D341Med (cell line): ENCODE data around the gene RELN.

Experiments
- DNase-seq: peaks from one replicate; pipeline ENCODE4 v3.0.0; 2012; ENCODE audit warnings: low spot score

Gene RELN

GRCh38 chr7:103990991-103991390 lies 1.5 kb upstream of the RELN start:
- DNase-seq = peak; percentile 24

GRCh38 chr7:103989785-103990767 lies 618 bp upstream of the RELN start:
- DNase-seq = peak; percentile 87

- DNase-seq = peak; percentile 46
Observed at GRCh38 chr7:103988468-103989199, 824 bp downstream of the RELN start.

GRCh38 chr7:103987451-103987850 lies 2.0 kb downstream of the RELN start:
- no peak for DNase-seq

- no peak for DNase-seq
Observed at GRCh38 chr7:103985565-103986126, 3.8 kb downstream of the RELN start.

- DNase-seq = no peak
Observed at GRCh38 chr7:103984050-103984449, 5.4 kb downstream of the RELN start.

GRCh38 chr7:103983201-103983977 lies 6.1 kb downstream of the RELN start:
- no peak for DNase-seq

- no peak for DNase-seq
Observed at GRCh38 chr7:103981003-103981423, 8.4 kb downstream of the RELN start.

- no peak for DNase-seq
Observed at GRCh38 chr7:103972779-103973434, 16.6 kb downstream of the RELN start.

GRCh38 chr7:103967401-103967800 lies 22.1 kb downstream of the RELN start:
- no peak for DNase-seq

- DNase-seq = no peak
Observed at GRCh38 chr7:103966593-103967277, 22.7 kb downstream of the RELN start.

GRCh38 chr7:103964269-103964668 lies 25.2 kb downstream of the RELN start:
- no peak for DNase-seq

- DNase-seq = no peak
Observed at GRCh38 chr7:103962070-103962469, 27.4 kb downstream of the RELN start.

GRCh38 chr7:103958284-103958818 lies 31.1 kb downstream of the RELN start:
- DNase-seq = no peak

- DNase-seq = no peak
Observed at GRCh38 chr7:103955985-103956384, 33.5 kb downstream of the RELN start.

GRCh38 chr7:103952408-103952807 lies 37.0 kb downstream of the RELN start:
- no peak for DNase-seq

- no peak for DNase-seq
Observed at GRCh38 chr7:103951311-103951710, 38.1 kb downstream of the RELN start.

GRCh38 chr7:103949374-103949773 lies 40.1 kb downstream of the RELN start:
- no peak for DNase-seq

GRCh38 chr7:103947026-103947655 lies 42.3 kb downstream of the RELN start:
- DNase-seq = no peak
